Stimulated activated CD4-positive, alpha-beta T cell treated with anti-CD3 and anti-CD28 coated beads, Interleukin-12 subunit alpha, Interleukin-12 subunit beta, amount 100 ng/mL, for 24 hours (primary cell): ENCODE measurements around the gene STX8.

Source experiments
- DNase-seq, 2 experiments: peaks; one replicate each; pipeline ENCODE4 v3.0.0-alpha.2; 2020; ENCODE audit warnings: low read depth in 2 of 2

STX8 gene

GRCh38 chr17:9557161-9557755 is 18.4 kb downstream of the STX8 start:
- DNase-seq, result no peak

- DNase-seq, result peak in 1 of 2 experiments; percentile 39
Observed at GRCh38 chr17:9554715-9555114, 20.9 kb downstream of the STX8 start.

GRCh38 chr17:9553596-9553995 is 22.0 kb downstream of the STX8 start:
- DNase-seq, result no peak

- no peak for DNase-seq
Observed at GRCh38 chr17:9553181-9553580, 22.4 kb downstream of the STX8 start.

GRCh38 chr17:9549215-9549614 is 26.4 kb downstream of the STX8 start:
- no peak for DNase-seq

GRCh38 chr17:9544221-9544620 is 31.4 kb downstream of the STX8 start:
- DNase-seq, result no peak

GRCh38 chr17:9541718-9542117 is 33.9 kb downstream of the STX8 start:
- DNase-seq, result no peak

GRCh38 chr17:9538626-9539025 is 37.0 kb downstream of the STX8 start:
- DNase-seq, result no peak

- DNase-seq, result no peak
Observed at GRCh38 chr17:9537177-9537776, 38.3 kb downstream of the STX8 start.

- no peak for DNase-seq
Observed at GRCh38 chr17:9536061-9536460, 39.6 kb downstream of the STX8 start.

GRCh38 chr17:9533441-9533840 is 42.2 kb downstream of the STX8 start:
- DNase-seq, result no peak

GRCh38 chr17:9532715-9533114 is 42.9 kb downstream of the STX8 start:
- DNase-seq, result no peak

- DNase-seq, result no peak
Observed at GRCh38 chr17:9531034-9531433, 44.6 kb downstream of the STX8 start.

GRCh38 chr17:9529033-9529700 is 46.5 kb downstream of the STX8 start:
- DNase-seq, result no peak

- no peak for DNase-seq
Observed at GRCh38 chr17:9527788-9528187, 47.8 kb downstream of the STX8 start.

GRCh38 chr17:9522074-9522473 is 53.5 kb downstream of the STX8 start:
- DNase-seq, result no peak

GRCh38 chr17:9521062-9521461 is 54.6 kb downstream of the STX8 start:
- DNase-seq, result no peak

- DNase-seq, result no peak
Observed at GRCh38 chr17:9520649-9521048, 55.0 kb downstream of the STX8 start.

GRCh38 chr17:9519583-9520272 is 55.9 kb downstream of the STX8 start:
- DNase-seq, result no peak

GRCh38 chr17:9517396-9517795 is 58.2 kb downstream of the STX8 start:
- no peak for DNase-seq

GRCh38 chr17:9513266-9513665 is 62.4 kb downstream of the STX8 start:
- no peak for DNase-seq

- DNase-seq, result no peak
Observed at GRCh38 chr17:9512323-9513168, 63.1 kb downstream of the STX8 start.
